HEK293T (cell line): ENCODE results near the gene KCNIP1.

ENCODE experiments used
- BHLHE40 ChIP-seq: fragments of 450-650 bp; IDR thresholded peaks from 2 replicates; pipeline ENCODE4 v1.6.1; 2016; ENCODE audit warnings: mild to moderate bottlenecking, moderate library complexity, borderline replicate concordance
- FOXK2 ChIP-seq: fragments of 450-650 bp; IDR thresholded peaks from 2 replicates; pipeline ENCODE4 v1.6.1; 2016; ENCODE audit warnings: mild to moderate bottlenecking
- TARDBP ChIP-seq: fragments of 450-650 bp; IDR thresholded peaks from 2 replicates; pipeline ENCODE4 v1.6.1; 2016

DNA sequence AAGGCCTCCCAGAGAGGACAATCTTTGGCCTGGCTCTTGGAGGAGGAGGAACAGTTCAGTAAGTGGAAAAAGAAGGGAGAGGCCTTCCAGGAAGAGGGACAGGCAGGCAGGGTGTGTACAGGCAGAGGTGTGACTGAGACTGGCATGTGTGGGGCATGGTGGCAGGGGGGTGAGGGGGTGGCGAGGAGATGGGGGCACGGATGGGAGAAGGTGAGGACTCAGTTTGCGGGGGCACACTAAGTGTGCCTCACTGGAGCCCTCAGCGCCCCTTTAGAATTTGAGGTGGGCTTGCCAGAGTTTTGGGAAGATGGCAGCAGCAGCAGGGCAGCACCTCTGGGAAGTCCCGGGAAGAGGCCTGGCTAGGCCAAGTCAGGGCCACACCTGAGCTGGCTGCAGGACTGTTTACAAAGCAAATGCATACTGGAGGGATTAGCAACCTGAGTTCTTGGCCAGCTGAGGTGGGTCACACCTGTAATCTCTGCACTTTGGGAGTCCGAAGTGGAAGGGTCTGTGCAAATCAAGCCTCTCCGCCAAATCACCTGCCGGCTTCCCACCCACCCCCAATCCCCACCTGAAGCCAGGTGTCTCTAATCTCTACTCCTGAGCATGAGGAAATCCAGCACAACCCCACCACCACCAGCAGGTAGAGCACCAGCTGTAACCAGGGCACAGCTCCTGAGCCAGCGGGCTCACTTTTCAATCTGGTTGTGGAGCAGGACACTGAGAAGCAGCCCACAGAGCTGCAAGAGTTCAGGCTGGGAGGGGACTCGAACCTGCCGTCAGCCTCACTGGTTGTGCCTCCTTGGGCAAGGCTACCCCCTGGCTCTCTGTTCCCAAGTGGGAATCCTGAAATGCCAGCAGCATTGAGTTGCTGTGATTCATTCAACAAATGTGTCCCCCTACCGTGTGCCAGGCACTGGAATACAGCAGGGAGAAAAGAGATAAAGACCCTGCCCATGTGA, 269.5 kb downstream of the KCNIP1 start:
- TF ChIP-seq TARDBP (no peak), FOXK2 (no peak), BHLHE40 (no peak)
